H1 (cell line): ENCODE measurements around the gene ZNF860. TPM values are rescaled to one million over a fixed set of nuclear protein-coding genes. Genes with fewer than 3 reads are reported as not detected.

Experiments
- CTCF ChIA-PET: fragments of 300-600 bp; sonication (Branson Sonifier 250); formaldehyde crosslinking; loops from one replicate; lab custom pipeline; 2021; ENCODE audit not compliant: partially characterized antibody; lab: Charles Lee
- POLR2A ChIA-PET: fragments of 300-600 bp; sonication (Branson Sonifier 250); formaldehyde crosslinking; loops from one replicate; lab custom pipeline; 2021; ENCODE audit warnings: inconsistent platforms; ENCODE audit not compliant: partially characterized antibody; lab: Charles Lee
- DNase-seq, 2 experiments: peaks; one replicate each; pipeline versions ENCODE4 v3.0.0 to v3.0.0-alpha.2; 2010 to 2022; ENCODE audit warnings: low spot score in 2 of 2, low read depth in 1 of 2, mixed read lengths in 1 of 2
- FAIRE-seq: peaks from 2 replicates; lab custom pipeline; 2011; peaks lifted over from hg19 to GRCh38; lab: Jason Lieb, UNC
- H2AFZ ChIP-seq: 2 replicates; pipeline ENCODE4 v1.8.1; 2012; ENCODE audit warnings: low read length, inconsistent platforms
- H2AK5ac ChIP-seq: 2 replicates; pipeline ENCODE4 v1.6.1; 2013; ENCODE audit warnings: low read depth, low read length
- H2BK120ac ChIP-seq: replicated peaks from 2 replicates; pipeline ENCODE3; 2013; ENCODE audit warnings: low read depth, low read length, inconsistent platforms
- H2BK12ac ChIP-seq: 2 replicates; pipeline ENCODE4 v1.6.1; 2013; ENCODE audit warnings: low read depth, low read length
- H2BK15ac ChIP-seq: 2 replicates; pipeline ENCODE4 v1.6.1; 2013; ENCODE audit warnings: low read length
- H2BK20ac ChIP-seq: 2 replicates; pipeline ENCODE4 v1.6.1; 2013; ENCODE audit warnings: low read length
- H2BK5ac ChIP-seq: 2 replicates; pipeline ENCODE4 v1.6.1; 2013; ENCODE audit warnings: low read depth, low read length
- H3K14ac ChIP-seq: 2 replicates; pipeline ENCODE4 v1.6.1; 2013; ENCODE audit warnings: inconsistent platforms; ENCODE audit not compliant: insufficient read length
- H3K18ac ChIP-seq: 2 replicates; pipeline ENCODE4 v1.6.1; 2013; ENCODE audit warnings: low read length; ENCODE audit errors: extremely low read depth
- H3K23ac ChIP-seq: 2 replicates; pipeline ENCODE4 v1.6.1; 2013; ENCODE audit warnings: inconsistent platforms; ENCODE audit not compliant: insufficient read length
- H3K23me2 ChIP-seq: 2 replicates; pipeline ENCODE4 v1.6.1; 2013; ENCODE audit warnings: low read depth, low read length
- H3K27ac ChIP-seq: 2 replicates; pipeline ENCODE4 v1.6.1; 2011; ENCODE audit warnings: low read depth, low read length, inconsistent platforms
- H3K27me3 ChIP-seq, 4 experiments: replicated peaks in 1 of 4; 1 replicate in 1 of 4; 2 replicates in 3 of 4; pipeline versions ENCODE4 v1.6.1 to v1.8.1; 2011 to 2013; ENCODE audit warnings: low read length in 3 of 4, mild to moderate bottlenecking in 3 of 4, inconsistent platforms in 2 of 4, mixed read lengths in 2 of 4, moderate library complexity in 1 of 4; ENCODE audit not compliant: control insufficient read depth in 3 of 4, insufficient read depth in 3 of 4; ENCODE audit errors: extremely low read depth in 1 of 4
- H3K36me3 ChIP-seq, 4 experiments: 2 replicates each; pipeline versions ENCODE4 v1.6.1 to v1.8.1; 2011 to 2013; ENCODE audit warnings: mild to moderate bottlenecking in 4 of 4, low read length in 3 of 4, moderate library complexity in 2 of 4, control low read depth in 1 of 4, inconsistent platforms in 1 of 4; ENCODE audit not compliant: insufficient read depth in 4 of 4, control insufficient read depth in 2 of 4
- H3K4ac ChIP-seq: replicated peaks from 2 replicates; pipeline ENCODE3; 2013; ENCODE audit warnings: low read length, low read depth, mixed read lengths, inconsistent platforms; ENCODE audit not compliant: insufficient read length
- H3K4me1 ChIP-seq, 4 experiments: replicated peaks in 1 of 4; 1 replicate in 1 of 4; 2 replicates in 3 of 4; pipeline versions ENCODE4 v1.6.1 to v1.8.1; 2011 to 2013; ENCODE audit warnings: low read length in 3 of 4, inconsistent platforms in 2 of 4, mixed read lengths in 1 of 4; ENCODE audit not compliant: insufficient read depth in 4 of 4, control insufficient read depth in 3 of 4
- H3K4me2 ChIP-seq, 2 experiments: 2 replicates each; pipeline versions ENCODE4 v1.6.1 to v1.8.1; 2011 to 2013; ENCODE audit warnings: low read depth in 2 of 2, low read length in 2 of 2, control low read depth in 1 of 2, inconsistent platforms in 1 of 2, mild to moderate bottlenecking in 1 of 2; ENCODE audit not compliant: insufficient read depth in 1 of 2
- H3K4me3 ChIP-seq, 4 experiments: fragments of 200-600, 300-600 bp in 1 of 4; sonication (generic), shearing (Covaris generic), sonication (Bioruptor Twin) in 1 of 4; 2 replicates each; pipeline versions ENCODE4 v1.5.1 to v1.8.1; 2011 to 2016; ENCODE audit warnings: low read length in 4 of 4, low read depth in 3 of 4, control low read depth in 2 of 4, inconsistent platforms in 2 of 4, mild to moderate bottlenecking in 2 of 4, mixed read lengths in 1 of 4, moderate library complexity in 1 of 4; ENCODE audit not compliant: insufficient read depth in 2 of 4; ENCODE audit errors: extremely low read depth in 1 of 4
- H3K56ac ChIP-seq: replicated peaks from 2 replicates; pipeline ENCODE3; 2013; ENCODE audit warnings: low read depth, mild to moderate bottlenecking, mixed read lengths, low read length, inconsistent platforms; ENCODE audit not compliant: insufficient read length
- H3K79me1 ChIP-seq: 2 replicates; pipeline ENCODE4 v1.6.1; 2013; ENCODE audit warnings: low read depth, low read length, control low read depth
- H3K79me2 ChIP-seq, 2 experiments: 2 replicates each; pipeline versions ENCODE4 v1.6.1 to v1.8.1; 2012 to 2013; ENCODE audit warnings: low read length in 2 of 2, mild to moderate bottlenecking in 2 of 2, inconsistent platforms in 1 of 2; ENCODE audit not compliant: insufficient read depth in 2 of 2, control insufficient read depth in 1 of 2
- H3K9ac ChIP-seq, 4 experiments: replicated peaks in 1 of 4; 1 replicate in 1 of 4; 2 replicates in 3 of 4; pipeline versions ENCODE4 v1.6.1 to v1.8.1; 2011 to 2013; ENCODE audit warnings: low read depth in 3 of 4, low read length in 3 of 4, control low read depth in 2 of 4, mild to moderate bottlenecking in 2 of 4, moderate library complexity in 2 of 4, inconsistent platforms in 1 of 4; ENCODE audit errors: extremely low read depth in 1 of 4
- H3K9me3 ChIP-seq, 2 experiments: 2 replicates each; pipeline versions ENCODE4 v1.6.1 to v1.8.1; 2012 to 2013; ENCODE audit warnings: mild to moderate bottlenecking in 2 of 2, moderate library complexity in 2 of 2, control low read depth in 1 of 2, inconsistent platforms in 1 of 2, low read depth in 1 of 2, low read length in 1 of 2, mixed read lengths in 1 of 2; ENCODE audit not compliant: insufficient read depth in 2 of 2
- H4K20me1 ChIP-seq, 2 experiments: replicated peaks in 1 of 2; 2 replicates each; pipeline versions ENCODE3 to v1.8.1; 2011 to 2013; ENCODE audit warnings: inconsistent platforms in 2 of 2, low read length in 2 of 2, mild to moderate bottlenecking in 1 of 2; ENCODE audit not compliant: insufficient read depth in 2 of 2, control insufficient read depth in 1 of 2
- H4K5ac ChIP-seq: 2 replicates; pipeline ENCODE4 v1.6.1; 2013; ENCODE audit warnings: low read length, low read depth, mixed read lengths, inconsistent platforms; ENCODE audit not compliant: insufficient read length
- H4K8ac ChIP-seq: 2 replicates; pipeline ENCODE4 v1.8.0; 2013; ENCODE audit warnings: mild to moderate bottlenecking, moderate library complexity, low read length, inconsistent platforms; ENCODE audit not compliant: insufficient read depth; ENCODE audit errors: extremely low read depth
- H4K91ac ChIP-seq: replicated peaks from 2 replicates; pipeline ENCODE3; 2013; ENCODE audit warnings: low read length, mixed read lengths, inconsistent platforms; ENCODE audit not compliant: insufficient read length
- BRCA1 ChIP-seq: IDR thresholded peaks from 2 replicates; pipeline ENCODE4 v1.6.1; 2012; ENCODE audit warnings: low read depth, low read length, improper control_type of control experiment
- WGBS, 2 experiments: shearing (Covaris generic) in 1 of 2; methylation state at CpG; one replicate each; pipeline versions ENCODE4 v1.1.6 to v1.1.7; 2013 to 2015; ENCODE audit warnings: low lambda C conversion rate in 2 of 2, mixed read lengths in 2 of 2, inconsistent platforms in 1 of 2, low coverage in 1 of 2, missing lambda C conversion rate in 1 of 2; ENCODE audit not compliant: insufficient replicate concordance in 2 of 2, insufficient coverage in 1 of 2, insufficient read length in 1 of 2; ENCODE audit errors: extremely low coverage in 1 of 2, missing lambda C conversion rate in 1 of 2; 5-methylcytosine and 5-hydroxymethylcytosine counted together
- polyA plus RNA-seq, 7 experiments: library from polyadenylated mRNA; depleted of rRNA in 3 of 7; stranded (reverse) in 5 of 7; unstranded in 2 of 7; fragments of >200 nt in 5 of 7; fragments of 200-250 nt in 2 of 7; gene quantifications; 1 replicate in 5 of 7; 2 replicates in 1 of 7; 4 replicates in 1 of 7; pipeline versions ENCODE4 v1.2.1 to v1.2.3, GENCODE V29; 2011 to 2013; ENCODE audit warnings: missing spikeins in 2 of 7, mixed read lengths in 2 of 7
- total RNA-seq: library from RNA; stranded (reverse); fragmentation: NEBNext Ultra II Directional; extraction: Animal tissue kit (Norgen Biotek cat#: 25700); gene quantifications from 2 replicates; pipeline ENCODE4 v1.2.1, GENCODE V29; 2021

ZNF860 gene
- total and polyA plus RNA-seq, 2 of the 8 experiments (the other 6 are each of a cell fraction or from before 2014, with no cell fraction given), result 3.2 to 8.6 TPM

DNA sequence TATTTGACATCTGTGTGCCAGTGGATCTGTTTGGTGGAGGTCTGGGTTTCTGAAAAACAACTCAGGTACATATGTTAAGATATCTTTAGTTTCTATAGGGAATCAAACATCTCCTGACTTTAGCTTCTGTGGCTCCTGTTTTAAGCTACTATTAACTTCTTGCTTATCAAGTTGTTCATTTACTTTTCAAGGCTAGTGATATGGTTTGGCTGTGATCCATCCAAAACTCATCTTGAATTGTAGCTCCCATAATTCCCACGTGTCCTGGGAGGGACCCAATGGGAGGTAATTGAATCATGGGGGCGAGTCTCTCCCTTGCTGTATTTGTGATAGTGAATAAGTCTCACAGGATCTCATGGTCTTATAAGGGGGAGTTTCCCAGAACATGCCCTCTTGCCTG is 41.4 kb downstream of the ZNF860 start:
- Histone ChIP-seq H3K23ac (no peak overlapping the region), H4K5ac (no peak overlapping the region), H3K4me2 (no peak overlapping the region), H3K4ac (no peak overlapping the region), H2BK5ac (no peak overlapping the region), H2BK20ac (no peak overlapping the region), H3K4me3 (no peak overlapping the region), H4K20me1 (no peaks in the 10 kb centered on the region), H3K79me2 (no peaks in the 10 kb centered on the region), H4K91ac (no peak overlapping the region), H3K9me3 (no peaks in the 10 kb centered on the region), H3K4me1 (no peaks in the 10 kb centered on the region), H3K23me2 (no peaks in the 10 kb centered on the region), H3K27ac (no peak overlapping the region), H3K14ac (no peak overlapping the region), H3K27me3 (no peaks in the 10 kb centered on the region), H3K9ac (no peak overlapping the region), H2BK12ac (no peak overlapping the region), H3K18ac (no peak overlapping the region), H2BK15ac (no peak overlapping the region), H3K56ac (no peak overlapping the region), H3K36me3 (no peaks in the 10 kb centered on the region), H4K8ac (no peak overlapping the region), H2BK120ac (no peak overlapping the region), H3K79me1 (no peaks in the 10 kb centered on the region), H2AFZ (no peak overlapping the region), H2AK5ac (no peak overlapping the region)
- POLR2A ChIA-PET, result no interaction called here
- CTCF ChIA-PET, result interaction anchor here (0.9 to 2.3 kb wide), 6 partner anchors 10 to 131 kb away, joined by 3 to 8 read pairs (median 4); no protein-coding TSS in a partner anchor
- FAIRE-seq, result no peak
- TF ChIP-seq BRCA1, result no peak
- WGBS, 2 experiments, result 84% methylated on average over 2 of the region's 2 CpGs; no CpG with 5 or more reads in 1 of the 2 experiments
- DNase-seq, result no peak
